Muscle layer of duodenum (tissue), 2 donors: ENCODE measurements around the gene MRPL58.

Source experiments
- H3K27ac ChIP-seq: one replicate; pipeline ENCODE4 v1.7.0; 2013; ENCODE audit warnings: mild to moderate bottlenecking, low read length
- H3K27me3 ChIP-seq: one replicate; pipeline ENCODE4 v1.7.0; 2013; ENCODE audit warnings: low read depth, mild to moderate bottlenecking, control low read depth, low read length
- H3K36me3 ChIP-seq, 2 donors: one replicate each; pipeline ENCODE4 v1.7.0; 2013; ENCODE audit warnings: low read length in 2 of 2, control low read depth in 1 of 2, mild to moderate bottlenecking in 1 of 2; ENCODE audit not compliant: insufficient read depth in 2 of 2, control insufficient read depth in 1 of 2
- H3K4me1 ChIP-seq, 2 donors: one replicate each; pipeline ENCODE4 v1.7.0; 2013; ENCODE audit warnings: low read length in 2 of 2, mild to moderate bottlenecking in 2 of 2, control low read depth in 1 of 2, moderate library complexity in 1 of 2; ENCODE audit not compliant: insufficient read depth in 2 of 2, control insufficient read depth in 1 of 2
- H3K4me3 ChIP-seq, 2 donors: one replicate each; pipeline ENCODE4 v1.7.0; 2013; ENCODE audit warnings: low read length in 2 of 2, low read depth in 1 of 2, mild to moderate bottlenecking in 1 of 2
- H3K9me3 ChIP-seq, 2 donors: one replicate each; pipeline ENCODE4 v1.7.0; 2013; ENCODE audit warnings: low read length in 2 of 2, control low read depth in 1 of 2, mild to moderate bottlenecking in 1 of 2; ENCODE audit not compliant: control insufficient read depth in 1 of 2
- donor health status: healthy.

Gene MRPL58

DNA sequence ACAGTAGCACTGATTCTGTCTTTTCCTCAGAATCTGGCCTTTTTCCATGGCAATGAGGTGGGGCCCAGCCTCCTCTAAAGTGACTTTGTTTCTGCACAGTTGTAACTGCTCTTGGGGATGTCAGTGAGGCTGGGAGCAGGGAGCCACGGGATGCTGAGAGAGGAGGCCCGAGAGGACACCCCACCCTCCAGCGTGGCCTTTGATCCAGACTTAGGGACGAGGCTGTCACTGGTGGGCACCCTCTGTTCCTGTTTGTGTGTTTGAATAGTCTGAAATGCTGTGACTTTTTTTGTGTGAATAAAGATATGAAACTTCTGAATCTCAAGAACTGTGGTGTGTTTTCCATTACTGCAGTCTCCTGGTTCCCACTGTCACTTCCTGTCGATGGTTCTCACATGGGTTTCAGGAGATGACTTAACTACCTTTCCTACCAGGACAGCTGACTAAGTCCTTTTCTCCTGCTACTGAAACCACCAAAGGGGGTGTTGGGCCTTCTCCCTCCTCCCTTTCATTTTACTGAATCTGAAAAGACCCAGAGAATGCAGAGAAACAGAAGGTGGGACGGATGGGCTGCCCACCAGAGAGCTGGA, 53.2 kb downstream of the MRPL58 start:
- H3K27ac ChIP-seq = no peak overlapping the region

DNA sequence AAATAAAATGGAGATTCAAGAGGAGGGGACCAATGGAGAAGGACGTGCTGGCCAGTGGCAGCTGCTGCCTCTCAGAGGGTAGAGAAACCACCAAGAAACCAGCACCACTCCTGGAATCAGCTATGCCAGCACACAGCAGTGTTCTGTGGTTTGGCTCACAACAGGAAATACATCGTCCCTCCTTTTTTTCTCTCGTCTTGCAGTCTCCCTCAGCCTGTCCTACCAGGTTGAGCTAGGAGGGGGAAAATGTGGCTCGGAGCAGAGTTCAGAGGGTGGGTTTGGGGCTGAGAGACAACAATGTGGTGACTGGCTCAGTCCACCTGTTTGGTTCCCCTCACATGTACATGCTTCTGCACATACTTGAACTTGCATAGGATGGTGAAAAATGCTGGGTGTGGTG, 55.4 kb downstream of the MRPL58 start:
- H3K27ac ChIP-seq = no peak overlapping the region
- no peaks in the 10 kb centered on the region for H3K9me3 ChIP-seq
- no peaks in the 10 kb centered on the region for H3K4me1 ChIP-seq
- H3K36me3 ChIP-seq = peaks cover 15 to 26% of the 10 kb centered on the region in 2 donors
- no peaks in the 10 kb centered on the region for H3K27me3 ChIP-seq
- H3K4me3 ChIP-seq = no peak overlapping the region

More for the DNA sequence above, 53.2 kb downstream of the MRPL58 start:
- Histone ChIP-seq H3K36me3 (peaks cover 25 to 46% of the 10 kb centered on the region in 2 donors), H3K4me1 (no peaks in the 10 kb centered on the region), H3K4me3 (no peak overlapping the region), H3K9me3 (no peaks in the 10 kb centered on the region), H3K27me3 (no peaks in the 10 kb centered on the region)

DNA sequence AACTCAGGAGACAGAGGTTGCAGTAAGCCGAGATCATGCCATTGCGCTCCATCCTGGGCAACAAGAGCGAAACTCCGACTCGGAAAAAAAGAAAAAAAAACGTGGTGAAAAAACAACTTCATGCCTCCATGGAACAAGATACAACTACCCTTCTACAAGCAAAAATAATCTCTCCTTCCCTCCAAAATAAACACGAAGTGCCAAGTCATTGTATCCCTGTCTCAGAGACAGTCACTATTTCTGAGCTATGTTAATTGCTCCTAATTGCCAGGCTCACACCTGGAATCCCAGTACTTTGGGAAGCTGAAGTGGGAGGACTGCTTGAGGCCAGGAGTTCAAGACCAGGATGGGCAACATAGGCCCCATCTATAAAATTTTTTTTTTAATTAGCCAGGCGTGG, 56.3 kb downstream of the MRPL58 start:
- no peak overlapping the region for H3K4me3 ChIP-seq
- H3K36me3 ChIP-seq = peaks cover 7 to 17% of the 10 kb centered on the region in 2 donors
- no peaks in the 10 kb centered on the region for H3K27me3 ChIP-seq
- no peaks in the 10 kb centered on the region for H3K4me1 ChIP-seq
- no peak overlapping the region for H3K27ac ChIP-seq
- H3K9me3 ChIP-seq = no peaks in the 10 kb centered on the region

DNA sequence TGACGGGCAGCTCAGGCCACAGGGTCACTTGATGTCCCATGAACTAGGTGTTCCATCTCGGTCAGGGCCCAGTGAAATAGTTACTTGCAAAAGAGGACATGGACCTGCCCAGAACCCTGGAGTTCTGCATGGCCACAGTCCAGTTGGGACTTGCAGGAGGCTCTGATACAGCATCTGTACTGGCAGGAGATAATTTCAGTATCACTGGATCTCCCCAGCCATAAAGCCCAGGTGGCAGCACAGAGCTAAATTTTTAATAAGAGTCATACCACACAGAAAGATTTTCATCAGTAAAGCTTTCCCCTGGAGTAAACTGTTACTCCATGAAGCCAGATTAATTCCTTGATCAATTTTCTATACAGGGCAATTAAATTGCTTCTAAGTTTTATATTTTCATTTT, 57.3 kb downstream of the MRPL58 start:
- H3K27me3 ChIP-seq = no peaks in the 10 kb centered on the region
- peaks cover 0 to 7% of the 10 kb centered on the region in 2 donors for H3K36me3 ChIP-seq
- no peaks in the 10 kb centered on the region for H3K4me1 ChIP-seq
- H3K9me3 ChIP-seq = no peaks in the 10 kb centered on the region
- H3K4me3 ChIP-seq = no peak overlapping the region
- H3K27ac ChIP-seq = no peak overlapping the region
